ENCODE results near the gene KRT33B. TPM values are rescaled to one million over a fixed set of nuclear protein-coding genes. Genes with fewer than 3 reads are reported as not detected.
"Not testable (repeated sequence)": the region's sequence is repeated elsewhere in the genome, so short reads cannot be mapped to it uniquely, and the experiment has no call there.

KRT33B gene
- total and polyA plus RNA-seq, 7 experiments from 2014 or later, result not detected

DNA sequence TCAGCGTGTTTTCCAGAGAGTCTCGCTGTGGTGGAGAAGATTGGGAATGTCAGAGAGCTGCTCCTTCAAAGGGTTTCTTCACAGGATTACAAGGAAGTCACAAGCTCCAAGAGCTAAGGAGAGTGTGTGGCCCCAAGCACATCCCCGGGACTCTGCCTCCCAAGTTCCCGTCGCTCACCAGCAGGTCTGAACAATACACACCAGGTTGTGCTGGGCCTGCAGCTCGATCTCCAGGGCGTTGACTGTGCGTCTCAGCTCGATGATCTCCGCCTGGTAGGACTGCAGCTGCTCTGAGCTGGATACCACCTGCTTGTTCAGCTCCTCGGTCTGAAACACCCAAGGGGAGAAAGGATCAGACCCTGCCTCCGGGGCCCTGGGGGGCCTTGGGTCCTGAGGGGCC is 25.4 kb upstream of the KRT33B start:
- POLR2A ChIA-PET; H3K4me3 Mint-ChIP-seq; H3K9me3 Mint-ChIP-seq; intact Hi-C loops (cut with micrococcal nuclease); H3K4me1 ChIP-seq (ENCODE audit: control insufficient read depth in 2 of 2, insufficient read depth in 2 of 2, low read length in 2 of 2); H3K4me3 ChIP-seq (ENCODE audit: low read length); H3K27me3 ChIP-seq (ENCODE audit: control insufficient read depth in 2 of 2, insufficient read depth in 2 of 2, low read length in 2 of 2); H3K36me3 ChIP-seq (ENCODE audit: control insufficient read depth in 2 of 3, insufficient read depth in 3 of 3, low read length in 3 of 3); H3K27ac ChIP-seq (ENCODE audit: low read depth, low read length); H3K36me3 Mint-ChIP-seq; DNase-seq; CTCF ChIA-PET; H3K9me3 ChIP-seq (ENCODE audit: control insufficient read depth in 2 of 3, low read length in 3 of 3); ATAC-seq; H3K27ac Mint-ChIP-seq: not testable (repeated sequence)
- Mint-ChIP-seq H3K4me1 (peaks cover 0 to 16% (median 5%) of the 10 kb centered on the region in 7 donors), H3K27me3 (peaks cover 0 to 12% (median 4%) of the 10 kb centered on the region in 5 donors)

DNA sequence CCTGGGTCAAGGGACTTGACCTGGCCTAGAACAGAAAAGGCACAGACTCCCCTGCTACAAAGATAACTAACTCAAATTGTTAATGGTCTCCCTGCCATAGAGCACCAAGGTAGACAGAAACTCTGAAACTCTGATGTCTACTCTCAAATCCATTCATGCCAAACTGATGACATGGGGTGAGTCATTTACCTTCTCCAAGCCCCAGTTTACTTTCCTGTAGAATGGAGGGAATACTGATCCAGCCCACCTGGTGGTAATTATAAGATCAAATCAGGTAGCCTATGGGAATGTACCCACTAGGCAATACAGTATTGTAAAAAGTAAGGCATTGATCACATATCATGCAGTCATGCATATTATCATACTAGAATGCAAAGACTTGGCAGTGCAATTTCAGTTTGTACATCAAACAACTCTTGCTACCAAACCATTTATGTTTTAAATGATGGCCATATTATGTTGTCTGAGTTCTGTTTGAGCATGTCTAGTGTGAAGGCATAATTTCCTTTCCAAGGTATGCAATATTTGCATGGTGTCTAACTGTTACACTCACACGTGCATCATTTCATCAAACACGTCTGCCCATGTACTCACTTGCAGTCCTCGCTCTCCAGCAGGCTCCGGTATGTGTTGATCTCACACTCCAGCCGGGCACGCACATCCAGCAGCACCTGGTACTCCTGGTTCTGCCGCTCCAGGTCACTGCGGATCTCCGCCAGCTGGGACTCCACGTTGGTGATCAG is 24.8 kb upstream of the KRT33B start:
- Histone ChIP-seq H3K27me3 (ENCODE audit: control insufficient read depth in 2 of 2, insufficient read depth in 2 of 2, low read length in 2 of 2) (no peaks in the 10 kb centered on the region), H3K4me1 (ENCODE audit: control insufficient read depth in 2 of 2, insufficient read depth in 2 of 2, low read length in 2 of 2) (no peaks in the 10 kb centered on the region), H3K4me3 (ENCODE audit: low read length) (no peak overlapping the region), H3K36me3 (ENCODE audit: control insufficient read depth in 2 of 3, insufficient read depth in 3 of 3, low read length in 3 of 3) (no peaks in the 10 kb centered on the region), H3K27ac (ENCODE audit: low read depth, low read length) (no peak overlapping the region), H3K9me3 (ENCODE audit: control insufficient read depth in 2 of 3, low read length in 3 of 3) (no peaks in the 10 kb centered on the region)
- DNase-seq, result no peak
- H3K27me3 Mint-ChIP-seq, result peaks cover 0 to 12% (median 4%) of the 10 kb centered on the region in 5 donors
- POLR2A ChIA-PET, result no interaction called here
- peaks cover 0 to 3% (median 0%) of the 10 kb centered on the region in 5 donors for H3K36me3 Mint-ChIP-seq
- intact Hi-C loops (cut with micrococcal nuclease), result no loop called here
- no peak overlapping the region for H3K4me3 Mint-ChIP-seq
- peaks cover 0 to 13% (median 5%) of the 10 kb centered on the region in 7 donors for H3K4me1 Mint-ChIP-seq
- no peak for ATAC-seq
- CTCF ChIA-PET, result no interaction called here
- H3K9me3 Mint-ChIP-seq, result peaks cover 0 to 1% (median 0%) of the 10 kb centered on the region in 11 donors
- no peak overlapping the region for H3K27ac Mint-ChIP-seq

DNA sequence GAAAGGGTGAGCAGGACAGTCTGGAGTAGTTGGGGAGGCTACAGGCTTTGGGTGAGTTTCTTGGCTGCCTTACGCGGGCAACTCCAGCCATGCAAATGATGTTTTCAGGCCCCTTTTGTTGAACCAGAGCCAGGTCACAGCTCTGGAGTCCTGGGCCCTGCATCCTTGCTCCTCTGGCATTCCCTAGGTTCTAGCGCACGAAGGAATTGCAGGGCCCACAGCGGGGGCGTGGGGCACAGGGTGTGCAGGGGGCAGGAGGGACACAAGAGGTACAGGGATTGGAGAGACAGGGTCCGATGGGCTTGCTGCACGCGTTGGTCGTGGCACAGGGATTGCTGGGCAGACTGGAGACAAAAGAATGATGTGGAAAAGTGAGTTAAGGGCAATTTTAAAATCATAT is 24.2 kb upstream of the KRT33B start:
- Mint-ChIP-seq H3K27ac (no peak overlapping the region), H3K4me1 (peaks cover 0 to 10% (median 5%) of the 10 kb centered on the region in 7 donors)

DNA sequence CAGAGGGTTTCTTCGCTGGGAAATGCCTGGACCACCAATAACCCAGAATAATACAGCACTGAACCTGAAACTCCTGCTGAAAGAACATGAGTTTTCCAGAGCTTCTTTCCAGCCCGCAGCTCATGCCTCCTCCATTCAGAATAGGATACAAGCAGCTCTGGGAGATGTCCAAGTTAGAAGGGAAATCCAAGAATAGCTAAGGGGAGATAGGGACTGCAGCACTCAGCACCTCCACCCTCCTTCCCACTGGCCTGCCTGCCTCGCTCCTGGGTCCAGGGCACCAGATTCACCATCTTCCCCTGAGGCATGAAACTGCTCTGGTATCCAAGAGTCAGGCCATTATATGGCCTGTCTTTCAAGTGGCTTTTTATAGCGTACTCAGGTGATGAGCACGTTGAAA is 23.7 kb upstream of the KRT33B start:
- H3K9me3 Mint-ChIP-seq, result peaks cover 0 to 5% (median 0%) of the 10 kb centered on the region in 11 donors
- H3K27ac Mint-ChIP-seq, result no peak overlapping the region
- CTCF ChIA-PET, result no interaction called here
- Histone ChIP-seq H3K27me3 (ENCODE audit: control insufficient read depth in 2 of 2, insufficient read depth in 2 of 2, low read length in 2 of 2) (no peaks in the 10 kb centered on the region), H3K9me3 (ENCODE audit: control insufficient read depth in 2 of 3, low read length in 3 of 3) (no peaks in the 10 kb centered on the region), H3K4me3 (ENCODE audit: low read length) (no peak overlapping the region), H3K36me3 (ENCODE audit: control insufficient read depth in 2 of 3, insufficient read depth in 3 of 3, low read length in 3 of 3) (no peaks in the 10 kb centered on the region), H3K27ac (ENCODE audit: low read depth, low read length) (no peak overlapping the region), H3K4me1 (ENCODE audit: control insufficient read depth in 2 of 2, insufficient read depth in 2 of 2, low read length in 2 of 2) (no peaks in the 10 kb centered on the region)
- peaks cover 0 to 13% (median 5%) of the 10 kb centered on the region in 5 donors for H3K27me3 Mint-ChIP-seq
- POLR2A ChIA-PET, result no interaction called here
- H3K36me3 Mint-ChIP-seq, result peaks cover 0 to 3% (median 0%) of the 10 kb centered on the region in 5 donors
- H3K4me3 Mint-ChIP-seq, result no peak overlapping the region
- no peak for DNase-seq
- ATAC-seq, result no peak
- intact Hi-C loops (cut with micrococcal nuclease), result no loop called here
- peaks cover 0 to 10% (median 5%) of the 10 kb centered on the region in 7 donors for H3K4me1 Mint-ChIP-seq

More for the DNA sequence above, 24.2 kb upstream of the KRT33B start:
- ChIA-PET CTCF (no interaction called here), POLR2A (no interaction called here)
- Mint-ChIP-seq H3K36me3 (peaks cover 0 to 3% (median 0%) of the 10 kb centered on the region in 5 donors), H3K4me3 (no peak overlapping the region), H3K9me3 (peaks cover 0 to 5% (median 0%) of the 10 kb centered on the region in 11 donors), H3K27me3 (peaks cover 0 to 13% (median 5%) of the 10 kb centered on the region in 5 donors)
- DNase-seq (no peak), ATAC-seq (no peak)
- Histone ChIP-seq H3K36me3 (ENCODE audit: control insufficient read depth in 2 of 3, insufficient read depth in 3 of 3, low read length in 3 of 3) (no peaks in the 10 kb centered on the region), H3K9me3 (ENCODE audit: control insufficient read depth in 2 of 3, low read length in 3 of 3) (no peaks in the 10 kb centered on the region), H3K4me1 (ENCODE audit: control insufficient read depth in 2 of 2, insufficient read depth in 2 of 2, low read length in 2 of 2) (no peaks in the 10 kb centered on the region), H3K4me3 (ENCODE audit: low read length) (no peak overlapping the region), H3K27ac (ENCODE audit: low read depth, low read length) (no peak overlapping the region), H3K27me3 (ENCODE audit: control insufficient read depth in 2 of 2, insufficient read depth in 2 of 2, low read length in 2 of 2) (no peaks in the 10 kb centered on the region)
- intact Hi-C loops (cut with micrococcal nuclease), result no loop called here

DNA sequence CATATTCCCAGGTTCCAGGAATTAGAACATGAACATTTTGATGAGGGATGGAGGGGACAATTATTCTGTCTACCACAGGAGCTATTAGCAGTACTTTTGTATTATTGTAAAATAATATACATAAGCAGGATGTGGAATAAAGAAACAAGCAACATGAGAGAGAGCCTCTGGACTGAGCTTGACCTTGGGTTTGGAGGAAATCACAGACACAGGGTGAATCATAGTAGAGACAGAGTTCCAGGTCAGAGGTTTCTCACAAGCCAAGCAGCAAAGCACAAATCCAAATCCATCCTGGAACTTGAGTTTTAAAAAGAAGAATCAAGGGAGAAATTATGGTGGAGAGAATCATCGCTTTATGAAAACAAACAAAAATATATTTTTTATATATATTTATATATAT is 22.7 kb upstream of the KRT33B start:
- DNase-seq (no peak), ATAC-seq (no peak)
- H3K27me3 Mint-ChIP-seq, result peaks cover 0 to 13% (median 9%) of the 10 kb centered on the region in 5 donors
- POLR2A ChIA-PET, result no interaction called here
- CTCF ChIA-PET, result interaction anchor here (0.7 kb wide), 1 partner anchor 53 kb away, joined by 3 read pairs; no protein-coding TSS in a partner anchor
- peaks cover 0 to 12% (median 3%) of the 10 kb centered on the region in 11 donors for H3K9me3 Mint-ChIP-seq
- no peaks in the 10 kb centered on the region for H3K4me1 ChIP-seq (ENCODE audit: control insufficient read depth in 2 of 2, insufficient read depth in 2 of 2, low read length in 2 of 2)
- no peak overlapping the region for H3K27ac Mint-ChIP-seq
- H3K4me1 Mint-ChIP-seq, result peaks cover 0 to 10% (median 5%) of the 10 kb centered on the region in 7 donors
- H3K4me3 ChIP-seq (ENCODE audit: low read length), result no peak overlapping the region
- intact Hi-C loops (cut with micrococcal nuclease), result no loop called here
- no peaks in the 10 kb centered on the region for H3K27me3 ChIP-seq (ENCODE audit: control insufficient read depth in 2 of 2, insufficient read depth in 2 of 2, low read length in 2 of 2)
- no peaks in the 10 kb centered on the region for H3K9me3 ChIP-seq (ENCODE audit: control insufficient read depth in 2 of 3, low read length in 3 of 3)
- peaks cover 0 to 6% (median under 1%) of the 10 kb centered on the region in 5 donors for H3K36me3 Mint-ChIP-seq
- H3K4me3 Mint-ChIP-seq, result no peak overlapping the region
- H3K27ac ChIP-seq (ENCODE audit: low read depth, low read length), result no peak overlapping the region
- no peaks in the 10 kb centered on the region for H3K36me3 ChIP-seq (ENCODE audit: control insufficient read depth in 2 of 3, insufficient read depth in 3 of 3, low read length in 3 of 3)

DNA sequence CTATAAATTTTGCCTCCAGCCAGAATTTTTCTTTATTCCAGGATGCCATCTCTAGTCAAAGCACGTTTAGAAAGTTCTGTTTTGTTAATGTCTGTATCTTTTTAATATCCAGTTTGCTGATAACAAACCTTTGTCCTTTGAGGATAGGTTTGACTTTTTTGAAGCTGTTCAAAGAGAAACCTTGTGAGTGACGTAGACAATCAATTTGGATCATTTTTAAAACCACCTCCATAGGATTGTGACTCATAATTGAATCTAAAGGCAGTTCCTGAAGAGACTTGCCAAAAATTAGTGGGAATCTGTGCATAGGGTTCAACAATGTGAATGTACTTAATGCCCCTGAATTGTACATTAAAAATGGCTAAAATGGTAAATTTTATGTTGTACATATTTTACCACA is 21.9 kb upstream of the KRT33B start:
- H3K36me3 ChIP-seq (ENCODE audit: control insufficient read depth in 2 of 3, insufficient read depth in 3 of 3, low read length in 3 of 3), result no peaks in the 10 kb centered on the region
- POLR2A ChIA-PET, result no interaction called here
- Mint-ChIP-seq H3K4me1 (peaks cover 0 to 10% (median 5%) of the 10 kb centered on the region in 7 donors), H3K36me3 (peaks cover 0 to 9% (median 1%) of the 10 kb centered on the region in 5 donors), H3K4me3 (no peak overlapping the region), H3K27me3 (peaks cover 0 to 15% (median 12%) of the 10 kb centered on the region in 5 donors), H3K9me3 (peaks cover 0 to 18% (median 8%) of the 10 kb centered on the region in 11 donors), H3K27ac (no peak overlapping the region)
- no peaks in the 10 kb centered on the region for H3K27me3 ChIP-seq (ENCODE audit: control insufficient read depth in 2 of 2, insufficient read depth in 2 of 2, low read length in 2 of 2)
- CTCF ChIA-PET, result no interaction called here
- H3K4me3 ChIP-seq (ENCODE audit: low read length), result no peak overlapping the region
- no peak overlapping the region for H3K27ac ChIP-seq (ENCODE audit: low read depth, low read length)
- intact Hi-C loops (cut with micrococcal nuclease), result no loop called here
- no peaks in the 10 kb centered on the region for H3K4me1 ChIP-seq (ENCODE audit: control insufficient read depth in 2 of 2, insufficient read depth in 2 of 2, low read length in 2 of 2)
- DNase-seq (no peak), ATAC-seq (no peak)
- H3K9me3 ChIP-seq (ENCODE audit: control insufficient read depth in 2 of 3, low read length in 3 of 3), result peaks cover 0 to 4% (median 0%) of the 10 kb centered on the region in 3 experiments

Data from naive thymus-derived CD4-positive, alpha-beta T cell (primary cell).